SK-N-MC (cell line): ENCODE results near the gene VN1R5.

Source experiments
- EZH2 ChIP-seq: fragments of 200-600 bp; sonication (generic); IDR thresholded peaks from one replicate; pipeline ENCODE4 v1.6.1; 2017; ENCODE audit warnings: antibody characterized with exemption
- POLR2AphosphoS5 ChIP-seq: IDR thresholded peaks from 2 replicates; pipeline ENCODE4 v1.6.1; 2012; ENCODE audit warnings: mild to moderate bottlenecking, low read depth, low read length, borderline replicate concordance

DNA sequence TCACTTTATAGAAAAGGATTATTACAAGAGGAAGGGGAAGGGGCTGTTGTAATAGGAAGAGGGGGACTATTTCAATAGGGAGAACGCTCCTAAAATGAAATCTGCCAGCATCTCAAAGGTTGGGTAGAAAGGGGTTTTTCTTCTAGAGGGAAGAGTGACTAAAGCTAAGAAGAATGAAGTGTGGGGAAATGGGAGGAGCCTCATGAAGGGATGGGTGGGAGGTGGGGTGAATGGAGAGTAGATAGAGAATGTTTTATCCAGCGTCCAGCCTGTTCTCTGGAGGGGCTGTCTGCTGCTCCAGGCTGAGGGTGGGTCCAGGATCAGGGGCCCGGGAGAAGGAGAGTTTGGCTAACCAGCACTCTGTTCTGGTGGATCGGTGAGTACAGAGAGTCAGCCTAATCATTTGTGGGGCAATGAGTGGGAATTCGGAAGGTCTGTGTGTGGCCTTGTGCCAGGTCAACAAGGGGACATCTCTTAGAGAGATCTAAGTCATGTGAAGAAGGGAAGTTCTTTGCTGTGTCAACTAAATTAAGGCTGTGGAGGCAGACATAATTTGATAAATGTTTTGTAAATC lies 25.2 kb downstream of the VN1R5 start:
- TF ChIP-seq EZH2 (no peak), POLR2AphosphoS5 (no peak)
